Endodermal cell (in vitro differentiated cells): ENCODE measurements around the gene VAV2. TPM values are rescaled to one million over a fixed set of nuclear protein-coding genes. Genes with fewer than 3 reads are reported as not detected.

Source experiments
- DNase-seq: peaks from one replicate; pipeline ENCODE4 v3.0.0-alpha.2; 2017
- H3K27ac ChIP-seq: 2 replicates; pipeline ENCODE4 v1.5.1; 2013; ENCODE audit warnings: mild to moderate bottlenecking, low read depth, low read length, moderate library complexity
- H3K27me3 ChIP-seq: 2 replicates; pipeline ENCODE4 v1.6.1; 2013; ENCODE audit warnings: mild to moderate bottlenecking, low read length, moderate library complexity; ENCODE audit not compliant: insufficient read depth, control insufficient read depth, poor library complexity, severe bottlenecking
- H3K36me3 ChIP-seq: 2 replicates; pipeline ENCODE4 v1.7.0; 2013; ENCODE audit warnings: mild to moderate bottlenecking, low read length, moderate library complexity; ENCODE audit not compliant: control insufficient read depth, insufficient read depth
- H3K4me1 ChIP-seq: one replicate; pipeline ENCODE4 v1.7.0; 2013; ENCODE audit warnings: low read length; ENCODE audit not compliant: control insufficient read depth, insufficient read depth
- H3K4me3 ChIP-seq: 2 replicates; pipeline ENCODE4 v1.5.1; 2013; ENCODE audit warnings: mild to moderate bottlenecking, low read length, moderate library complexity
- H3K9ac ChIP-seq: 2 replicates; pipeline ENCODE4 v1.6.1; 2013; ENCODE audit warnings: mild to moderate bottlenecking, low read length, moderate library complexity; ENCODE audit not compliant: poor library complexity, severe bottlenecking; ENCODE audit errors: extremely low read depth
- H3K9me3 ChIP-seq: 2 replicates; pipeline ENCODE4 v1.6.1; 2013; ENCODE audit warnings: mild to moderate bottlenecking, low read length, moderate library complexity; ENCODE audit not compliant: control insufficient read depth
- H3K27ac Mint-ChIP-seq: 2 replicates; pipeline ENCODE4 v1.8.0; 2020; ENCODE audit warnings: mixed read lengths
- H3K27me3 Mint-ChIP-seq: 2 replicates; pipeline ENCODE4 v1.8.0; 2021; ENCODE audit warnings: mild to moderate bottlenecking, mixed read lengths; ENCODE audit not compliant: insufficient read depth
- H3K36me3 Mint-ChIP-seq: 2 replicates; pipeline ENCODE4 v1.8.0; 2020; ENCODE audit warnings: low read depth, mixed read lengths
- H3K4me1 Mint-ChIP-seq: 2 replicates; pipeline ENCODE4 v1.8.0; 2020; ENCODE audit warnings: mixed read lengths
- H3K4me3 Mint-ChIP-seq: 2 replicates; pipeline ENCODE4 v1.8.0; 2020; ENCODE audit warnings: mild to moderate bottlenecking, moderate library complexity, mixed read lengths
- H3K9me3 Mint-ChIP-seq: 2 replicates; pipeline ENCODE4 v1.8.0; 2020; ENCODE audit warnings: mild to moderate bottlenecking, mixed read lengths
- CTCF ChIP-seq: fragments of 200-600 bp; sonication (generic); conservative IDR thresholded peaks from 2 replicates; pipeline ENCODE4 v1.5.0; 2021; ENCODE audit warnings: antibody characterized with exemption, mild to moderate bottlenecking
- WGBS, 2 experiments: methylation state at CpG; one replicate each; pipeline versions ENCODE4 v1.1.5 to v1.1.7; 2013; ENCODE audit warnings: missing lambda C conversion rate in 2 of 2, mixed read lengths in 1 of 2; ENCODE audit not compliant: insufficient coverage in 1 of 2, insufficient read length in 1 of 2; 5-methylcytosine and 5-hydroxymethylcytosine counted together
- total RNA-seq, 2 donors: library from RNA; stranded (reverse); fragmentation: NEBNext Ultra II Directional in 1 of 2; extraction: Animal tissue kit (Norgen Biotek cat#: 25700) in 1 of 2; gene quantifications; 2 replicates in 1 of 2; 3 replicates in 1 of 2; pipeline ENCODE4 v1.2.1, GENCODE V29; 2021

The VAV2 gene
- total RNA-seq, 2 donors from 2014 or later, result 29.8 to 35.9 TPM

- peaks cover 40% of the 10 kb centered on the region for H3K4me1 Mint-ChIP-seq
- DNase-seq, result no peak
- H3K27me3 ChIP-seq, result no peaks in the 10 kb centered on the region
- H3K9me3 Mint-ChIP-seq, result peaks cover 9% of the 10 kb centered on the region
- no peaks in the 10 kb centered on the region for H3K27me3 Mint-ChIP-seq
- H3K4me3 ChIP-seq, result no peak overlapping the region
- H3K27ac Mint-ChIP-seq, result peak overlapping the region; percentile 48
- no peaks in the 10 kb centered on the region for H3K4me1 ChIP-seq
- H3K9me3 ChIP-seq, result peaks cover 9% of the 10 kb centered on the region
- peak; percentile 25 for TF ChIP-seq CTCF
- H3K9ac ChIP-seq, result no peak overlapping the region
- no peak overlapping the region for H3K4me3 Mint-ChIP-seq
- WGBS, 2 experiments, result 91% methylated on average over 20 to 21 of the region's 21 CpGs
- no peaks in the 10 kb centered on the region for H3K36me3 ChIP-seq
- peaks cover under 1% of the 10 kb centered on the region for H3K36me3 Mint-ChIP-seq
- H3K27ac ChIP-seq, result peak overlapping the region; percentile 51
These were observed 31.5 kb downstream of the VAV2 start for GRCh38 chr9:133960568-133961129.

GRCh38 chr9:133959966-133960567, 32.1 kb downstream of the VAV2 start:
- Histone ChIP-seq H3K27ac (peak overlapping the region; percentile 51), H3K36me3 (no peaks in the 10 kb centered on the region), H3K9me3 (peaks cover 8% of the 10 kb centered on the region), H3K4me1 (no peaks in the 10 kb centered on the region), H3K27me3 (no peaks in the 10 kb centered on the region), H3K4me3 (no peak overlapping the region), H3K9ac (no peak overlapping the region)
- 78 to 84% methylated on average over 19 of the region's 19 CpGs for WGBS, 2 experiments
- H3K36me3 Mint-ChIP-seq, result no peaks in the 10 kb centered on the region
- no peak overlapping the region for H3K27ac Mint-ChIP-seq
- H3K4me1 Mint-ChIP-seq, result peaks cover 40% of the 10 kb centered on the region
- no peak overlapping the region for H3K4me3 Mint-ChIP-seq
- no peak for DNase-seq
- H3K9me3 Mint-ChIP-seq, result peaks cover 7% of the 10 kb centered on the region
- no peak for TF ChIP-seq CTCF
- H3K27me3 Mint-ChIP-seq, result no peaks in the 10 kb centered on the region

- Mint-ChIP-seq H3K9me3 (no peaks in the 10 kb centered on the region), H3K4me3 (no peak overlapping the region), H3K4me1 (peaks cover 40% of the 10 kb centered on the region), H3K27ac (peak overlapping the region; percentile 59), H3K27me3 (no peaks in the 10 kb centered on the region), H3K36me3 (no peaks in the 10 kb centered on the region)
- Histone ChIP-seq H3K9ac (no peak overlapping the region), H3K27ac (no peak overlapping the region), H3K27me3 (no peaks in the 10 kb centered on the region), H3K36me3 (no peaks in the 10 kb centered on the region), H3K4me1 (no peaks in the 10 kb centered on the region), H3K9me3 (no peaks in the 10 kb centered on the region), H3K4me3 (no peak overlapping the region)
- WGBS, 2 experiments, result 90 to 92% methylated on average over 4 to 9 of the region's 9 CpGs
- DNase-seq, result no peak
- TF ChIP-seq CTCF, result no peak
These were observed 33.0 kb downstream of the VAV2 start for GRCh38 chr9:133959171-133959570.
